CD14-positive monocyte (primary cell): Measurements from ENCODE around the gene ZNF398. TPM values are rescaled to one million over a fixed set of nuclear protein-coding genes. Genes with fewer than 3 reads are reported as not detected.

Source experiments
- DNase-seq, 3 donors: peaks; one replicate each; pipeline ENCODE4 v3.0.0-alpha.2; 2011 to 2022
- H2AFZ ChIP-seq: 2 replicates; pipeline ENCODE4 v1.6.0; 2012; ENCODE audit warnings: mild to moderate bottlenecking, low read depth, low read length, inconsistent platforms; ENCODE audit not compliant: insufficient read depth, poor library complexity, severe bottlenecking
- H3K27ac ChIP-seq, 2 donors: 1 replicate in 1 of 2; 2 replicates in 1 of 2; pipeline ENCODE4 v1.5.1; 2012 to 2013; ENCODE audit warnings: low read length in 2 of 2, control low read depth in 1 of 2, inconsistent platforms in 1 of 2, low read depth in 1 of 2, mild to moderate bottlenecking in 1 of 2
- H3K27me3 ChIP-seq, 2 donors: one replicate each; pipeline versions ENCODE4 v1.6.0 to v1.6.1; 2011 to 2013; ENCODE audit warnings: low read length in 2 of 2; ENCODE audit not compliant: control insufficient read depth in 2 of 2, insufficient read depth in 2 of 2
- H3K36me3 ChIP-seq, 2 donors: replicated peaks in 1 of 2; 1 replicate in 1 of 2; 2 replicates in 1 of 2; pipeline versions ENCODE4 v1.5.1 to v1.6.1; 2012 to 2013; ENCODE audit warnings: low read length in 2 of 2, control low read depth in 1 of 2, inconsistent platforms in 1 of 2, mild to moderate bottlenecking in 1 of 2; ENCODE audit not compliant: insufficient read depth in 2 of 2, control insufficient read depth in 1 of 2
- H3K4me1 ChIP-seq, 2 donors: 1 replicate in 1 of 2; 2 replicates in 1 of 2; pipeline versions ENCODE4 v1.5.1 to v1.6.1; 2012 to 2013; ENCODE audit warnings: low read length in 2 of 2, control low read depth in 1 of 2, inconsistent platforms in 1 of 2, mild to moderate bottlenecking in 1 of 2, moderate library complexity in 1 of 2; ENCODE audit not compliant: insufficient read depth in 2 of 2, control insufficient read depth in 1 of 2
- H3K4me2 ChIP-seq: replicated peaks from 2 replicates; pipeline ENCODE3; 2012; ENCODE audit warnings: low read length, moderate library complexity, mild to moderate bottlenecking; ENCODE audit not compliant: poor library complexity, severe bottlenecking; ENCODE audit errors: extremely low read depth
- H3K4me3 ChIP-seq, 3 experiments: fragments of 200-600 bp in 1 of 3; sonication (generic) in 1 of 3; replicated peaks in 1 of 3; 1 replicate in 2 of 3; 2 replicates in 1 of 3; pipeline ENCODE4 v1.5.1; 2011 to 2013; ENCODE audit warnings: low read length in 3 of 3, mild to moderate bottlenecking in 3 of 3, control low read depth in 2 of 3, low read depth in 2 of 3, inconsistent platforms in 1 of 3, moderate library complexity in 1 of 3
- H3K79me2 ChIP-seq: 2 replicates; pipeline ENCODE4 v1.6.0; 2012; ENCODE audit warnings: mild to moderate bottlenecking, control low read depth, inconsistent platforms, low read length, moderate library complexity; ENCODE audit not compliant: insufficient read depth
- H3K9ac ChIP-seq: 2 replicates; pipeline ENCODE4 v1.6.0; 2017; ENCODE audit warnings: low read length, mild to moderate bottlenecking; ENCODE audit not compliant: insufficient read depth, poor library complexity, severe bottlenecking
- H3K9me3 ChIP-seq, 2 donors: replicated peaks in 1 of 2; 1 replicate in 1 of 2; 2 replicates in 1 of 2; pipeline versions ENCODE4 v1.5.1 to v1.6.1; 2012 to 2013; ENCODE audit warnings: low read length in 2 of 2, control low read depth in 1 of 2; ENCODE audit not compliant: control insufficient read depth in 1 of 2, insufficient read depth in 1 of 2
- H4K20me1 ChIP-seq: 2 replicates; pipeline ENCODE4 v1.6.0; 2012; ENCODE audit warnings: mild to moderate bottlenecking, low read length, control low read depth, moderate library complexity; ENCODE audit not compliant: insufficient read depth
- H3K27ac Mint-ChIP-seq, 7 donors: one replicate each; pipeline ENCODE4 v1.8.0; 2020; ENCODE audit warnings: mild to moderate bottlenecking in 7 of 7, mixed read lengths in 7 of 7, moderate library complexity in 6 of 7, inconsistent platforms in 2 of 7
- H3K27me3 Mint-ChIP-seq, 3 donors: one replicate each; pipeline ENCODE4 v1.8.0; 2021 to 2022; ENCODE audit warnings: low read depth in 3 of 3, mild to moderate bottlenecking in 3 of 3, mixed read lengths in 3 of 3, moderate library complexity in 3 of 3, inconsistent platforms in 1 of 3
- H3K36me3 Mint-ChIP-seq, 2 donors: one replicate each; pipeline ENCODE4 v1.8.0; 2020; ENCODE audit warnings: mixed read lengths in 2 of 2, inconsistent platforms in 1 of 2, mild to moderate bottlenecking in 1 of 2
- H3K4me1 Mint-ChIP-seq: one replicate; pipeline ENCODE4 v1.8.0; 2020; ENCODE audit warnings: mild to moderate bottlenecking, mixed read lengths
- H3K4me3 Mint-ChIP-seq, 2 donors: one replicate each; pipeline ENCODE4 v1.8.0; 2020; ENCODE audit warnings: mild to moderate bottlenecking in 2 of 2, mixed read lengths in 2 of 2, moderate library complexity in 1 of 2
- H3K9me3 Mint-ChIP-seq, 7 donors: one replicate each; pipeline ENCODE4 v1.8.0; 2020 to 2022; ENCODE audit warnings: mixed read lengths in 7 of 7, mild to moderate bottlenecking in 6 of 7, moderate library complexity in 6 of 7, inconsistent platforms in 2 of 7
- CTCF ChIP-seq: fragments of 200-600 bp; IDR thresholded peaks from one replicate; pipeline ENCODE4 v1.8.0; 2022; ENCODE audit warnings: antibody characterized with exemption, mild to moderate bottlenecking
- WGBS: methylation state at CpG from one replicate; pipeline ENCODE4 v1.1.5; 2013; ENCODE audit warnings: missing lambda C conversion rate; ENCODE audit not compliant: insufficient coverage; 5-methylcytosine and 5-hydroxymethylcytosine counted together
- intact Hi-C, 2 donors: fragments of 100-400 bp; cut with micrococcal nuclease; formaldehyde crosslinking; loops; one replicate each; pipeline versions ENCODE4 v1.15.0 to v1.15.1; 2023
- polyA plus RNA-seq, 3 donors: library from polyadenylated mRNA; depleted of rRNA in 1 of 3; unstranded in 2 of 3; stranded (reverse) in 1 of 3; fragments of 300-500 nt in 2 of 3; fragments of >200 nt in 1 of 3; fragmentation: Illumina TruSeq in 2 of 3; gene quantifications; 1 replicate in 2 of 3; 2 replicates in 1 of 3; pipeline ENCODE4 v1.2.3, GENCODE V29; 2012 to 2021

Gene ZNF398
- polyA plus RNA-seq, 3 donors, result 3.0 to 3.7 (median 3.1) TPM

DNA sequence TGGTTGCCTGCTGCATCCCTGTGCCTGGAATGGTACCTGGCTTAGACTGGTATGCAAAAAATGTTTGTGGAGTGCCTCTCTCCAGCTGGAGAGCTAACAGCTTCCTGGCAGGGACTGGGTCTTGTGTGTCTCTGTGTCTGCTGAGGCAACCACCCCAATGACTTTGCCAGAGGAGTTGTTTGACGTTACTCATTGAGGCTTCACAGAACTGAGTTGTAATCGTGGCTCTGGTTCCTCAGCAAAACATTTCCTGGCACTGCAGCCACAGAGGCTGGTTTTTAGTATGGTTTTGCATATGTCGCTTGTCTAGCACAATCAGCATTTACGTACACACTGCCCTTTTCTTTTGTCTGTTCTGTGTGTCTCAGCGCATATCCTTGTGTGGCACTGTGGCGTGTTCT is 55.6 kb downstream of the ZNF398 start:
- Mint-ChIP-seq H3K4me3 (no peak overlapping the region), H3K27ac (no peak overlapping the region), H3K27me3 (no peaks in the 10 kb centered on the region), H3K4me1 (peaks cover 6% of the 10 kb centered on the region), H3K9me3 (peaks cover 0 to 4% (median 0%) of the 10 kb centered on the region in 7 donors), H3K36me3 (peaks cover 74 to 95% of the 10 kb centered on the region in 2 donors)
- Histone ChIP-seq H4K20me1 (peaks cover 12% of the 10 kb centered on the region), H3K79me2 (peaks cover 17% of the 10 kb centered on the region), H3K4me3 (no peak overlapping the region), H3K27me3 (no peaks in the 10 kb centered on the region), H2AFZ (no peak overlapping the region), H3K9ac (no peak overlapping the region), H3K36me3 (peaks cover 74 to 89% of the 10 kb centered on the region in 2 donors), H3K4me2 (no peak overlapping the region), H3K27ac (no peak overlapping the region), H3K9me3 (no peaks in the 10 kb centered on the region), H3K4me1 (no peaks in the 10 kb centered on the region)
- no peak for TF ChIP-seq CTCF
- DNase-seq, result no peak
- WGBS, result 89% methylated on average over 3 of the region's 6 CpGs
- intact Hi-C loops, result no loop called here

GRCh38 chr7:149205690-149206381 is 58.6 kb downstream of the ZNF398 start:
- Histone ChIP-seq H3K27me3 (no peaks in the 10 kb centered on the region), H2AFZ (no peak overlapping the region), H3K9me3 (no peaks in the 10 kb centered on the region), H3K36me3 (peaks cover 71 to 88% of the 10 kb centered on the region in 2 donors), H3K27ac (peak overlapping the region in 1 of 2 donors; percentile 21), H4K20me1 (peaks cover 12% of the 10 kb centered on the region), H3K9ac (no peak overlapping the region), H3K4me3 (no peak overlapping the region), H3K4me1 (no peaks in the 10 kb centered on the region), H3K79me2 (peaks cover 3% of the 10 kb centered on the region), H3K4me2 (no peak overlapping the region)
- DNase-seq, result no peak
- peaks cover 0 to 4% (median 0%) of the 10 kb centered on the region in 7 donors for H3K9me3 Mint-ChIP-seq
- no peaks in the 10 kb centered on the region for H3K27me3 Mint-ChIP-seq
- H3K27ac Mint-ChIP-seq, result peak overlapping the region in 2 of 7 donors; percentile 2 to 51
- peaks cover 72 to 91% of the 10 kb centered on the region in 2 donors for H3K36me3 Mint-ChIP-seq
- WGBS, result 74% methylated on average over 16 of the region's 18 CpGs
- peaks cover 2% of the 10 kb centered on the region for H3K4me1 Mint-ChIP-seq
- intact Hi-C loops, result no loop called here
- no peak for TF ChIP-seq CTCF
- no peak overlapping the region for H3K4me3 Mint-ChIP-seq
